Fibroblast of lung (primary cell): Measurements from ENCODE around the gene MCIDAS. TPM values are rescaled to one million over a fixed set of nuclear protein-coding genes. Genes with fewer than 3 reads are reported as not detected.

Experiments
- DNase-seq, 2 donors: peaks; one replicate each; pipeline versions ENCODE4 v3.0.0 to v3.0.0-alpha.2; 2010; ENCODE audit warnings: low read depth in 2 of 2
- H2AFZ ChIP-seq: 2 replicates; pipeline ENCODE4 v1.5.1; 2012; ENCODE audit warnings: low read length, control low read depth, inconsistent platforms
- H3K27ac ChIP-seq: 2 replicates; pipeline ENCODE4 v1.5.1; 2011; ENCODE audit warnings: low read length, control low read depth; ENCODE audit not compliant: insufficient read depth
- H3K27me3 ChIP-seq: 2 replicates; pipeline ENCODE4 v1.5.1; 2011; ENCODE audit warnings: mild to moderate bottlenecking, low read length; ENCODE audit not compliant: control insufficient read depth, insufficient read depth
- H3K36me3 ChIP-seq: 2 replicates; pipeline ENCODE4 v1.5.1; 2011; ENCODE audit warnings: low read length; ENCODE audit not compliant: control insufficient read depth, insufficient read depth
- H3K4me1 ChIP-seq: 2 replicates; pipeline ENCODE4 v1.5.1; 2011; ENCODE audit warnings: low read length; ENCODE audit not compliant: control insufficient read depth, insufficient read depth; ENCODE audit errors: extremely low read depth
- H3K4me2 ChIP-seq: 2 replicates; pipeline ENCODE4 v1.5.1; 2011; ENCODE audit warnings: low read length, control low read depth; ENCODE audit not compliant: insufficient read depth; ENCODE audit errors: extremely low read depth
- H3K4me3 ChIP-seq, 4 experiments: fragments of 200-600 bp in 1 of 4; sonication (generic) in 1 of 4; replicated peaks in 1 of 4; 2 replicates each; pipeline ENCODE4 v1.5.1; 2011 to 2016; ENCODE audit warnings: low read length in 4 of 4, low read depth in 3 of 4, mild to moderate bottlenecking in 3 of 4, control low read depth in 2 of 4, inconsistent platforms in 1 of 4, mixed read lengths in 1 of 4; ENCODE audit not compliant: insufficient read depth in 1 of 4; ENCODE audit errors: control extremely low read depth in 1 of 4
- H3K79me2 ChIP-seq: 2 replicates; pipeline ENCODE4 v1.5.1; 2012; ENCODE audit warnings: mild to moderate bottlenecking, low read length, inconsistent platforms; ENCODE audit not compliant: control insufficient read depth, insufficient read depth
- H3K9ac ChIP-seq: 2 replicates; pipeline ENCODE4 v1.5.1; 2011; ENCODE audit warnings: mild to moderate bottlenecking, low read length, control low read depth; ENCODE audit not compliant: insufficient read depth
- H3K9me3 ChIP-seq: 2 replicates; pipeline ENCODE4 v1.5.1; 2012; ENCODE audit warnings: low read depth, low read length; ENCODE audit not compliant: control insufficient read depth, insufficient read depth
- H4K20me1 ChIP-seq: 2 replicates; pipeline ENCODE4 v1.5.1; 2011; ENCODE audit warnings: low read length; ENCODE audit not compliant: control insufficient read depth, insufficient read depth; ENCODE audit errors: extremely low read depth
- EZH2 ChIP-seq: IDR thresholded peaks from 2 replicates; pipeline ENCODE4 v1.5.1; 2012; ENCODE audit warnings: low read length, control low read depth, mild to moderate bottlenecking; ENCODE audit errors: missing control alignments
- polyA plus RNA-seq, 2 donors: library from polyadenylated mRNA; depleted of rRNA in 1 of 2; stranded (reverse) in 1 of 2; unstranded in 1 of 2; fragments of >200 nt; gene quantifications; 2 replicates each; pipeline ENCODE4 v1.2.1, GENCODE V29; 2011 to 2012; ENCODE audit warnings: missing spikeins in 1 of 2
- total RNA-seq: library from RNA; depleted of rRNA; stranded (reverse); fragments of >200 nt; gene quantifications from 2 replicates; pipeline ENCODE4 v1.2.1, GENCODE V29; 2014
- TF ChIP-seq, protein P1 (sequence below), 2 donors: IDR thresholded peaks in 1 of 2; conservative IDR thresholded peaks in 1 of 2; 1 replicate in 1 of 2; 2 replicates in 1 of 2; pipeline ENCODE4 v1.5.1; 2011 to 2012; ENCODE audit warnings: low read length in 2 of 2, control low read depth in 1 of 2, inconsistent platforms in 1 of 2, low read depth in 1 of 2, mild to moderate bottlenecking in 1 of 2

Gene MCIDAS
- total and polyA plus RNA-seq, 2 donors (not counting 1 experiment from before 2014, with no cell fraction given): not detected

DNA sequence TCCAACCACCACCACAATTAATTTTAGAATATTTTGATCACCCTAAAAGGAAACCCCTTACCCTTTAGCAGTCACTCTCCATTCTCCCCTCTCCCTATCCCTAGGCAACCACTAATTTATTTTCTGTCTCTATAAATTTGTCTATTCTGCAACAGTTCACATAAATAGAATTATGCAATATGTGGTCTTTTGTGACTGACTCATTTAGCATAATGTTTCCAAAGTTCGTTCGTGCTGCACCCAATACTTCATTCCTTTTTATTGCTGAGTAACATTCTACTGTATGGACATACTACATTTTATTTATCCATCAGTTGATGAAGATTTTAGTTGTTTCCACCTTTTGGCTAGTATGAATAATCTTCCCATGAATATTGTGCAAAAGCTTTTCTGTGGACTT, 36.0 kb downstream of the MCIDAS start:
- no peak overlapping the region for H3K4me3 ChIP-seq
- no peaks in the 10 kb centered on the region for H4K20me1 ChIP-seq
- no peak overlapping the region for H3K4me2 ChIP-seq
- H3K9me3 ChIP-seq: no peaks in the 10 kb centered on the region
- H2AFZ ChIP-seq: no peak overlapping the region
- H3K36me3 ChIP-seq: no peaks in the 10 kb centered on the region
- H3K27me3 ChIP-seq: peaks cover 16% of the 10 kb centered on the region
- H3K79me2 ChIP-seq: no peaks in the 10 kb centered on the region
- peak in 1 of 2 donors; percentile 20 for DNase-seq
- H3K27ac ChIP-seq: no peak overlapping the region
- no peak overlapping the region for H3K9ac ChIP-seq
- no peak for TF ChIP-seq EZH2
- TF ChIP-seq, protein P1, sequence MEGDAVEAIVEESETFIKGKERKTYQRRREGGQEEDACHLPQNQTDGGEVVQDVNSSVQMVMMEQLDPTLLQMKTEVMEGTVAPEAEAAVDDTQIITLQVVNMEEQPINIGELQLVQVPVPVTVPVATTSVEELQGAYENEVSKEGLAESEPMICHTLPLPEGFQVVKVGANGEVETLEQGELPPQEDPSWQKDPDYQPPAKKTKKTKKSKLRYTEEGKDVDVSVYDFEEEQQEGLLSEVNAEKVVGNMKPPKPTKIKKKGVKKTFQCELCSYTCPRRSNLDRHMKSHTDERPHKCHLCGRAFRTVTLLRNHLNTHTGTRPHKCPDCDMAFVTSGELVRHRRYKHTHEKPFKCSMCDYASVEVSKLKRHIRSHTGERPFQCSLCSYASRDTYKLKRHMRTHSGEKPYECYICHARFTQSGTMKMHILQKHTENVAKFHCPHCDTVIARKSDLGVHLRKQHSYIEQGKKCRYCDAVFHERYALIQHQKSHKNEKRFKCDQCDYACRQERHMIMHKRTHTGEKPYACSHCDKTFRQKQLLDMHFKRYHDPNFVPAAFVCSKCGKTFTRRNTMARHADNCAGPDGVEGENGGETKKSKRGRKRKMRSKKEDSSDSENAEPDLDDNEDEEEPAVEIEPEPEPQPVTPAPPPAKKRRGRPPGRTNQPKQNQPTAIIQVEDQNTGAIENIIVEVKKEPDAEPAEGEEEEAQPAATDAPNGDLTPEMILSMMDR (conservative IDR thresholded peaks at IDR 0.05 in 1 of 2, IDR thresholded peaks at IDR 0.05 in 1 of 2; ENCODE audit: low read depth in 1 of 2, low read length in 2 of 2): no peak
- H3K4me1 ChIP-seq: no peaks in the 10 kb centered on the region

DNA sequence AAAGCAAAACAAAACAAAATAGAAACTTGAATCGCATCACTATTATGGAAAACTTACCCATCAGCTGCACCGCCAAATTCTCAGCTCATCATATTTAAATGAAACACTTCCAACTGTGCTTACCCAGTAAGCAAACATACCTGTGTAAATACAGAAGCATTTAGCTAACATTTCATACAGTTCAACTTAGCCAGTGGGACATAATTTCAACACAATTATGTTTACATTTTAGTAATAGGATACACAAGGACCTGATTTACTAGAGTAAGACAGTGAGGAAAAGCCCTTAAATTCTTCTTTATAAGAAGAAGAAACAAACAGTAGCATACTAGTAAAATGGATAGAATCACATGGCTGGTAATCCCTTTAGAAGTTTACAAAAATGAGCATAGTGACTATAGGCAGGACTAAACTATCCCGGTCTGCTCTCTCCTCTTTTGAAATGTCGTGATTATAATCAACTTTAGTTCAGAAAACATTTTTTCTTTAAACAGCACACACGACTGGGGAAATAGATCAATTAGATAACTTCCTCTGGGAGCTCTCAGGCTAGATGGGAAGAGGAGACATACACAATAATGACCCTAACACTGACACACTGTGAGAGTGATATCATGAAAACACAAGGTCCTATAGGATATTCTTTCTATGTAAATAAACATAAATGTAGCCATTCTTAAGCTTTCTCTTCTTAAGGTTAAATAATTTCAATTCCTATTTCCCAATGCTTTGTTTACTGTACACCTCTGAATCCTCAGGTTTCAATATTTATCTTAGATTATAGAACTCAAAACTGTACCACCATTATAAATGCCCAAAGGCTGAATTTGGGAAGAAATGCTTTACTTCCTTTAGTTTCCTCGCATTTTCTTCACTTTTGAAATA, 38.2 kb downstream of the MCIDAS start:
- Histone ChIP-seq H3K9ac (no peak overlapping the region), H4K20me1 (no peaks in the 10 kb centered on the region), H3K36me3 (no peaks in the 10 kb centered on the region), H3K9me3 (no peaks in the 10 kb centered on the region), H3K27ac (no peak overlapping the region), H3K79me2 (no peaks in the 10 kb centered on the region), H3K4me2 (no peak overlapping the region), H3K4me1 (no peaks in the 10 kb centered on the region), H3K4me3 (no peak overlapping the region), H2AFZ (no peak overlapping the region), H3K27me3 (peaks cover 16% of the 10 kb centered on the region)
- TF ChIP-seq, protein P1 (conservative IDR thresholded peaks at IDR 0.05 in 1 of 2, IDR thresholded peaks at IDR 0.05 in 1 of 2; ENCODE audit: low read depth in 1 of 2, low read length in 2 of 2): no peak
- no peak for TF ChIP-seq EZH2
- no peak for DNase-seq

DNA sequence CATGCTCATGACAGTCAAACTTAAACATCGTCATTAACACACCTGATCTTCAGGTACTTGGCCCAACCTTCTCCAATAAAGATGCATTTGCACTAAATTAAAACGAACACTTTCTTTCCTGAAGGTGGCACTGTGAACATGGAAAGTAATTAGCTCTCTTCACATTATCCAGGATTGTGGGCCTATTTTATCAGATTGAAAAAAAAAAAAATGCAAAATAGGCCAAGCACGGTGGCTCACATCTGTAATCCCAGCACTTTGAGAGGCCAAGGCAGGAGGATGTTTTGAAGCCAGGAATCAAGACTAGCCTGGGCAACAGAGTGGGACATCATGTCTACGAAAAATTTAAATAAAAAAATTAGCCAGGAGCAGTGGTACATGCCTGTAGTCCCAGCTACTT, 39.7 kb downstream of the MCIDAS start:
- H3K9ac ChIP-seq: no peak overlapping the region
- H3K79me2 ChIP-seq: no peaks in the 10 kb centered on the region
- H4K20me1 ChIP-seq: peaks cover 3% of the 10 kb centered on the region
- H3K36me3 ChIP-seq: no peaks in the 10 kb centered on the region
- H3K27ac ChIP-seq: no peak overlapping the region
- no peak for DNase-seq
- no peak overlapping the region for H3K4me2 ChIP-seq
- no peak overlapping the region for H2AFZ ChIP-seq
- H3K4me1 ChIP-seq: no peaks in the 10 kb centered on the region
- H3K9me3 ChIP-seq: no peaks in the 10 kb centered on the region
- no peak overlapping the region for H3K4me3 ChIP-seq
- TF ChIP-seq, protein P1 (conservative IDR thresholded peaks at IDR 0.05 in 1 of 2, IDR thresholded peaks at IDR 0.05 in 1 of 2; ENCODE audit: low read depth in 1 of 2, low read length in 2 of 2): peak in 1 of 2 donors; percentile 22
- no peak for TF ChIP-seq EZH2
- peaks cover 10% of the 10 kb centered on the region for H3K27me3 ChIP-seq
